K562 (cell line): ENCODE measurements around the gene FBRS. TPM values are rescaled to one million over a fixed set of nuclear protein-coding genes. Genes with fewer than 3 reads are reported as not detected.
A peak's percentile ranks its signal among the peaks of the same experiment; 100 is the strongest.

Source experiments
- ATAC-seq: fragments of 200-7000 bp; cut with Tn5 transposase; 3 replicates; pipeline ENCODE4 v1.9.1; 2020; ENCODE audit warnings: moderate library complexity
- BruUV-seq: library from RNA; stranded (reverse); fragments of 400-500 nt; replicated peaks from 2 replicates; lab custom pipeline; 2021; lab: Mats Ljungman, UMichigan
- CTCF ChIA-PET: fragments of 300-600 bp; formaldehyde crosslinking; extraction: SDS; loops from one replicate; lab custom pipeline; 2021; ENCODE audit warnings: low intra/inter-chr PET ratio; lab: Yijun Ruan, JAX
- POLR2A ChIA-PET: fragments of 300-600, 350-650 bp; sonication (Branson Sonifier 250); formaldehyde crosslinking; extraction: SDS; loops from one replicate; lab custom pipeline; 2021; ENCODE audit warnings: antibody characterized with exemption, inconsistent platforms; lab: Yijun Ruan, JAX
- DNase-seq, 4 experiments: peaks; one replicate each; pipeline versions ENCODE4 v3.0.0 to v3.0.0-alpha.2; 2011 to 2018; ENCODE audit warnings: low spot score in 3 of 4, mixed read lengths in 3 of 4; ENCODE audit errors: extremely low read depth in 1 of 4
- FAIRE-seq: peaks from 2 replicates; lab custom pipeline; 2011; peaks lifted over from hg19 to GRCh38; lab: Jason Lieb, UNC
- H2AFZ ChIP-seq: 2 replicates; pipeline ENCODE4 v1.6.0; 2011; ENCODE audit warnings: low read depth, low read length, control low read depth, inconsistent platforms
- H3K27ac ChIP-seq: fragments of 200-600 bp; 3 replicates; pipeline ENCODE4 v1.8.0; 2011; ENCODE audit warnings: low read depth, mild to moderate bottlenecking, control low read depth, inconsistent platforms, low read length, moderate library complexity, mixed read lengths; ENCODE audit errors: extremely low read depth
- H3K27me3 ChIP-seq, 2 experiments: fragments of 300-600 bp in 1 of 2; 2 replicates in 1 of 2; 3 replicates in 1 of 2; pipeline versions ENCODE4 v1.6.0 to v1.8.0; 2011; ENCODE audit warnings: inconsistent platforms in 2 of 2, low read length in 2 of 2, mild to moderate bottlenecking in 1 of 2, mixed read lengths in 1 of 2, moderate library complexity in 1 of 2; ENCODE audit not compliant: control insufficient read depth in 2 of 2, insufficient read depth in 2 of 2
- H3K36me3 ChIP-seq: fragments of 300-600 bp; 3 replicates; pipeline ENCODE4 v1.8.0; 2011; ENCODE audit warnings: mild to moderate bottlenecking, low read length, inconsistent platforms; ENCODE audit not compliant: control insufficient read depth, insufficient read depth
- H3K4me1 ChIP-seq, 2 experiments: fragments of 200-600 bp in 1 of 2; replicated peaks in 1 of 2; 2 replicates in 1 of 2; 3 replicates in 1 of 2; pipeline versions ENCODE4 v1.5.1 to v1.8.0; 2011; ENCODE audit warnings: inconsistent platforms in 2 of 2, low read length in 2 of 2, mild to moderate bottlenecking in 1 of 2, mixed read lengths in 1 of 2, moderate library complexity in 1 of 2; ENCODE audit not compliant: control insufficient read depth in 2 of 2, insufficient read depth in 2 of 2
- H3K4me2 ChIP-seq: 2 replicates; pipeline ENCODE4 v1.6.1; 2011; ENCODE audit warnings: low read length, control low read depth, inconsistent platforms, mixed read lengths; ENCODE audit not compliant: insufficient read depth
- H3K4me3 ChIP-seq: fragments of 200-600 bp; sonication (generic), shearing (Covaris generic); 2 replicates; pipeline ENCODE4 v1.5.1; 2016; ENCODE audit warnings: control low read depth, inconsistent platforms
- H3K79me2 ChIP-seq: fragments of 200-600 bp; 3 replicates; pipeline ENCODE4 v1.8.0; 2011; ENCODE audit warnings: low read length, inconsistent platforms; ENCODE audit not compliant: control insufficient read depth, insufficient read depth
- H3K9ac ChIP-seq, 2 experiments: 2 replicates each; pipeline versions ENCODE4 v1.6.0 to v1.6.1; 2011; ENCODE audit warnings: low read depth in 2 of 2, low read length in 2 of 2, control low read depth in 1 of 2, inconsistent platforms in 1 of 2, mild to moderate bottlenecking in 1 of 2, mixed read lengths in 1 of 2; ENCODE audit not compliant: insufficient read depth in 1 of 2
- H3K9me1 ChIP-seq: one replicate; pipeline ENCODE4 v1.6.0; 2011; ENCODE audit warnings: inconsistent platforms, mild to moderate bottlenecking, low read length, moderate library complexity; ENCODE audit not compliant: control insufficient read depth, insufficient read depth
- H3K9me3 ChIP-seq: replicated peaks from 2 replicates; pipeline ENCODE4 v1.5.1; 2011; ENCODE audit warnings: low read depth, low read length, inconsistent platforms; ENCODE audit not compliant: control insufficient read depth, insufficient read depth
- H4K20me1 ChIP-seq: replicated peaks from 2 replicates; pipeline ENCODE4 v1.6.1; 2011; ENCODE audit warnings: low read length, inconsistent platforms, mixed read lengths; ENCODE audit not compliant: control insufficient read depth, insufficient read depth
- CAMTA2 ChIP-seq: fragments of 250-450 bp; sonication (Bioruptor Pico); conservative IDR thresholded peaks from 2 replicates; pipeline ENCODE4 v1.5.1; 2022
- TARDBP ChIP-seq: fragments of 450-650 bp; IDR thresholded peaks from 2 replicates; pipeline ENCODE4 v1.6.1; 2016
- ZFX ChIP-seq: sonication (generic); formaldehyde crosslinking; IDR thresholded peaks from 2 replicates; pipeline ENCODE4 v1.8.0; 2022; ENCODE audit warnings: mild to moderate bottlenecking, missing genetic modification reagents, moderate library complexity
- WGBS: fragments of 100-300 bp; shearing (Covaris generic); methylation state at CpG from one replicate; pipeline ENCODE4 v1.1.6; 2016; ENCODE audit warnings: low coverage, mixed read lengths; ENCODE audit not compliant: insufficient coverage; ENCODE audit errors: missing lambda C conversion rate; 5-methylcytosine and 5-hydroxymethylcytosine counted together
- in situ Hi-C: fragments of 300-500 bp; cut with MboI; formaldehyde crosslinking; loops from 4 replicates; pipeline ENCODE4 v1.15.0; 2018; ENCODE audit warnings: inconsistent platforms, mixed read lengths
- intact Hi-C: fragments of 100-400 bp; cut with micrococcal nuclease; formaldehyde crosslinking; loops from 2 replicates; pipeline ENCODE4 v1.14.2; 2022
- polyA plus RNA-seq, 8 experiments: library from polyadenylated mRNA; depleted of rRNA in 4 of 8; stranded (reverse) in 5 of 8; unstranded in 3 of 8; fragments of >200 nt; fragmentation: Nextera tagmentation in 2 of 8; fragmentation: Illumina TruSeq in 1 of 8; extraction: Ambion mirVana in 2 of 8; extraction: Trizol in 1 of 8; gene quantifications; 2 replicates each; pipeline versions ENCODE4 v1.2.1 to v1.2.3, GENCODE V29; 2011 to 2014; ENCODE audit warnings: inconsistent platforms in 1 of 8, missing spikeins in 1 of 8
- total RNA-seq, 7 experiments: library from RNA; depleted of rRNA in 6 of 7; stranded (reverse); fragments of >200 nt in 6 of 7; fragmentation: Illumina TruSeq in 2 of 7; extraction: Trizol in 2 of 7; gene quantifications; 2 replicates each; pipeline versions ENCODE4 v1.2.1 to v1.2.3, GENCODE V29; 2011 to 2021; ENCODE audit warnings: low replicate concordance in 1 of 7
- TF ChIP-seq, protein P1 (sequence below): IDR thresholded peaks from 3 replicates; pipeline ENCODE4 v1.6.1; 2011; ENCODE audit warnings: borderline replicate concordance, mild to moderate bottlenecking, moderate library complexity; ENCODE audit not compliant: insufficient read length; ENCODE audit errors: extremely low read depth
- TF ChIP-seq, protein P2 (sequence below): sonication (generic); formaldehyde crosslinking; IDR thresholded peaks from 2 replicates; pipeline ENCODE4 v1.8.0; 2022; ENCODE audit warnings: mild to moderate bottlenecking, low read depth, missing genetic modification reagents

FBRS gene
- total and polyA plus RNA-seq, 9 of the 15 experiments (the other 6 are each of a cell fraction or from before 2014, with no cell fraction given) = 0.32 to 59.5 (median 13.1) TPM

- FAIRE-seq (no peak), DNase-seq (no peak), ATAC-seq (peak; percentile 47)
- H4K20me1 ChIP-seq = no peaks in the 10 kb centered on the region
- H3K9me3 ChIP-seq = no peaks in the 10 kb centered on the region
- in situ Hi-C loops = no loop called here
- TF ChIP-seq, protein P1, sequence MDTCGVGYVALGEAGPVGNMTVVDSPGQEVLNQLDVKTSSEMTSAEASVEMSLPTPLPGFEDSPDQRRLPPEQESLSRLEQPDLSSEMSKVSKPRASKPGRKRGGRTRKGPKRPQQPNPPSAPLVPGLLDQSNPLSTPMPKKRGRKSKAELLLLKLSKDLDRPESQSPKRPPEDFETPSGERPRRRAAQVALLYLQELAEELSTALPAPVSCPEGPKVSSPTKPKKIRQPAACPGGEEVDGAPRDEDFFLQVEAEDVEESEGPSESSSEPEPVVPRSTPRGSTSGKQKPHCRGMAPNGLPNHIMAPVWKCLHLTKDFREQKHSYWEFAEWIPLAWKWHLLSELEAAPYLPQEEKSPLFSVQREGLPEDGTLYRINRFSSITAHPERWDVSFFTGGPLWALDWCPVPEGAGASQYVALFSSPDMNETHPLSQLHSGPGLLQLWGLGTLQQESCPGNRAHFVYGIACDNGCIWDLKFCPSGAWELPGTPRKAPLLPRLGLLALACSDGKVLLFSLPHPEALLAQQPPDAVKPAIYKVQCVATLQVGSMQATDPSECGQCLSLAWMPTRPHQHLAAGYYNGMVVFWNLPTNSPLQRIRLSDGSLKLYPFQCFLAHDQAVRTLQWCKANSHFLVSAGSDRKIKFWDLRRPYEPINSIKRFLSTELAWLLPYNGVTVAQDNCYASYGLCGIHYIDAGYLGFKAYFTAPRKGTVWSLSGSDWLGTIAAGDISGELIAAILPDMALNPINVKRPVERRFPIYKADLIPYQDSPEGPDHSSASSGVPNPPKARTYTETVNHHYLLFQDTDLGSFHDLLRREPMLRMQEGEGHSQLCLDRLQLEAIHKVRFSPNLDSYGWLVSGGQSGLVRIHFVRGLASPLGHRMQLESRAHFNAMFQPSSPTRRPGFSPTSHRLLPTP = no peak
- TF ChIP-seq TARDBP = no peak
- TF ChIP-seq CAMTA2 (CRISPR knock-in tag) = no peak
- 0 out of 2 replicates have a peak, but pooled peaks have one; percentile 31 for TF ChIP-seq ZFX
- TF ChIP-seq, protein P2, sequence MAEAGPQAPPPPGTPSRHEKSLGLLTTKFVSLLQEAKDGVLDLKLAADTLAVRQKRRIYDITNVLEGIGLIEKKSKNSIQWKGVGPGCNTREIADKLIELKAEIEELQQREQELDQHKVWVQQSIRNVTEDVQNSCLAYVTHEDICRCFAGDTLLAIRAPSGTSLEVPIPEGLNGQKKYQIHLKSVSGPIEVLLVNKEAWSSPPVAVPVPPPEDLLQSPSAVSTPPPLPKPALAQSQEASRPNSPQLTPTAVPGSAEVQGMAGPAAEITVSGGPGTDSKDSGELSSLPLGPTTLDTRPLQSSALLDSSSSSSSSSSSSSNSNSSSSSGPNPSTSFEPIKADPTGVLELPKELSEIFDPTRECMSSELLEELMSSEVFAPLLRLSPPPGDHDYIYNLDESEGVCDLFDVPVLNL = no peak
- no peaks in the 10 kb centered on the region for H3K9me1 ChIP-seq
- WGBS = 65% methylated on average over 11 of the region's 11 CpGs
- H3K79me2 ChIP-seq = no peaks in the 10 kb centered on the region
- H3K4me1 ChIP-seq = peaks cover 10 to 11% of the 10 kb centered on the region in 2 experiments; a peak in 4 of 5 replicates
- H3K27me3 ChIP-seq = no peaks in the 10 kb centered on the region
- ChIA-PET POLR2A (interaction anchor here (0.5 to 1.5 kb wide), 7 partner anchors 9 to 517 kb away, joined by 3 to 7 read pairs (median 3); partner anchors contain the start of gene FBRS), CTCF (no interaction called here)
- H3K27ac ChIP-seq = peak overlapping the region; percentile 27; the same call in 1 of the 3 replicates
- H2AFZ ChIP-seq = peak overlapping the region; percentile 77
- no peak overlapping the region for H3K4me2 ChIP-seq
- H3K4me3 ChIP-seq = no peak overlapping the region
- no peak overlapping the region; a peak in 1 of 4 replicates for H3K9ac ChIP-seq
- intact Hi-C loops = no loop called here
- H3K36me3 ChIP-seq = no peaks in the 10 kb centered on the region
- BruUV-seq = no TSS peak
Measured at GRCh38 chr16:30677931-30678585, 19.8 kb downstream of the FBRS start.
